Lower leg skin (tissue), 4 donors: ENCODE data around the gene DECR2. TPM values are rescaled to one million over a fixed set of nuclear protein-coding genes. Genes with fewer than 3 reads are reported as not detected.
"Not testable (repeated sequence)": the region's sequence is repeated elsewhere in the genome, so short reads cannot be mapped to it uniquely, and the experiment has no call there.

ENCODE experiments used
- DNase-seq, 2 donors: peaks; one replicate each; pipeline ENCODE4 v3.0.0-alpha.2; 2019; ENCODE audit warnings: low spot score in 2 of 2
- H3K4me3 ChIP-seq: fragments of 200-600 bp; sonication (generic); 2 replicates; pipeline ENCODE4 v1.5.1; 2017; ENCODE audit warnings: mild to moderate bottlenecking, low read depth; ENCODE audit not compliant: poor library complexity, severe bottlenecking
- POLR2A ChIP-seq, 2 donors: fragments of 450-650 bp; IDR thresholded peaks; one replicate each; pipeline ENCODE4 v1.6.1; 2016 to 2017; ENCODE audit warnings: antibody characterized with exemption in 2 of 2, mild to moderate bottlenecking in 1 of 2, moderate library complexity in 1 of 2
- WGBS, 2 donors: methylation state at CpG; one replicate each; pipeline ENCODE4 v1.1.5; 2018; 5-methylcytosine and 5-hydroxymethylcytosine counted together
- intact Hi-C: fragments of 100-400 bp; cut with DNase I; formaldehyde crosslinking; loops from one replicate; pipeline ENCODE4 v1.15.0; 2023; ENCODE audit warnings: low total_unique reads
- total RNA-seq, 4 donors: library from RNA; depleted of rRNA; stranded (reverse); fragments of >200 nt; gene quantifications; one replicate each; pipeline ENCODE4 v1.1.0, GENCODE V29; 2016
- TF ChIP-seq, protein P1 (sequence below), 3 donors: fragments of 450-650 bp; IDR thresholded peaks; one replicate each; pipeline ENCODE4 v1.5.1; 2016; ENCODE audit warnings: antibody characterized with exemption in 3 of 3, mild to moderate bottlenecking in 3 of 3, moderate library complexity in 2 of 3

Gene DECR2
- total RNA-seq, 4 donors from 2014 or later = 14.0 to 21.0 (median 18.8) TPM

DNA sequence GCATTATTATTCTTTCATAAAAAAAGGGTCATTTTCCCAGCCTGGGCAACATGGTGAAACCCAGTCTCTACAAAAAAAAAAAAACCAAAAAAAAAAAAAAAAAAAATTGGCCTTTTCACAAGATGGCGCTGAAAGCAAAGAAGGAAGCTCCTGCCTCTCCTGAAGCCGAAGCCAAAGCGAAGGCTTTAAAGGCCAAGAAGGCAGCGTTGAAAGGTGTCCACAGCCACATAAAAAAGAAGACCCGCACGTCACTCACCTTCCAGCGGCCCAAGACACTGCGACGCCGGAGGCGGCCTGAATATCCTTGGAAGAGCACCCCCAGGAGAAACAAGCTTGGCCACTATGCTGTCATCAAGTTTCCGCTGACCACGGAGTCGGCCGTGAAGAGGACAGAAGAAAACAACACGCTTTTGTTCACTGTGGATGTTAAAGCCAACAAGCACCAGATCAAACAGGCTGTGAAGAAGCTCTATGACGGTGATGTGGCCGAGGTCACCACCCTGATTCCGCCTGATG is 15.0 kb upstream of the DECR2 start:
- intact Hi-C loops = no loop called here
- DNase-seq = no peak
- no peak overlapping the region for H3K4me3 ChIP-seq
- 73 to 83% methylated on average over 19 of the region's 19 CpGs for WGBS, 2 donors
- no peak for TF ChIP-seq POLR2A (IDR thresholded peaks at IDR 0.05)
- TF ChIP-seq, protein P1, sequence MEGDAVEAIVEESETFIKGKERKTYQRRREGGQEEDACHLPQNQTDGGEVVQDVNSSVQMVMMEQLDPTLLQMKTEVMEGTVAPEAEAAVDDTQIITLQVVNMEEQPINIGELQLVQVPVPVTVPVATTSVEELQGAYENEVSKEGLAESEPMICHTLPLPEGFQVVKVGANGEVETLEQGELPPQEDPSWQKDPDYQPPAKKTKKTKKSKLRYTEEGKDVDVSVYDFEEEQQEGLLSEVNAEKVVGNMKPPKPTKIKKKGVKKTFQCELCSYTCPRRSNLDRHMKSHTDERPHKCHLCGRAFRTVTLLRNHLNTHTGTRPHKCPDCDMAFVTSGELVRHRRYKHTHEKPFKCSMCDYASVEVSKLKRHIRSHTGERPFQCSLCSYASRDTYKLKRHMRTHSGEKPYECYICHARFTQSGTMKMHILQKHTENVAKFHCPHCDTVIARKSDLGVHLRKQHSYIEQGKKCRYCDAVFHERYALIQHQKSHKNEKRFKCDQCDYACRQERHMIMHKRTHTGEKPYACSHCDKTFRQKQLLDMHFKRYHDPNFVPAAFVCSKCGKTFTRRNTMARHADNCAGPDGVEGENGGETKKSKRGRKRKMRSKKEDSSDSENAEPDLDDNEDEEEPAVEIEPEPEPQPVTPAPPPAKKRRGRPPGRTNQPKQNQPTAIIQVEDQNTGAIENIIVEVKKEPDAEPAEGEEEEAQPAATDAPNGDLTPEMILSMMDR (IDR thresholded peaks at IDR 0.05) = no peak

DNA sequence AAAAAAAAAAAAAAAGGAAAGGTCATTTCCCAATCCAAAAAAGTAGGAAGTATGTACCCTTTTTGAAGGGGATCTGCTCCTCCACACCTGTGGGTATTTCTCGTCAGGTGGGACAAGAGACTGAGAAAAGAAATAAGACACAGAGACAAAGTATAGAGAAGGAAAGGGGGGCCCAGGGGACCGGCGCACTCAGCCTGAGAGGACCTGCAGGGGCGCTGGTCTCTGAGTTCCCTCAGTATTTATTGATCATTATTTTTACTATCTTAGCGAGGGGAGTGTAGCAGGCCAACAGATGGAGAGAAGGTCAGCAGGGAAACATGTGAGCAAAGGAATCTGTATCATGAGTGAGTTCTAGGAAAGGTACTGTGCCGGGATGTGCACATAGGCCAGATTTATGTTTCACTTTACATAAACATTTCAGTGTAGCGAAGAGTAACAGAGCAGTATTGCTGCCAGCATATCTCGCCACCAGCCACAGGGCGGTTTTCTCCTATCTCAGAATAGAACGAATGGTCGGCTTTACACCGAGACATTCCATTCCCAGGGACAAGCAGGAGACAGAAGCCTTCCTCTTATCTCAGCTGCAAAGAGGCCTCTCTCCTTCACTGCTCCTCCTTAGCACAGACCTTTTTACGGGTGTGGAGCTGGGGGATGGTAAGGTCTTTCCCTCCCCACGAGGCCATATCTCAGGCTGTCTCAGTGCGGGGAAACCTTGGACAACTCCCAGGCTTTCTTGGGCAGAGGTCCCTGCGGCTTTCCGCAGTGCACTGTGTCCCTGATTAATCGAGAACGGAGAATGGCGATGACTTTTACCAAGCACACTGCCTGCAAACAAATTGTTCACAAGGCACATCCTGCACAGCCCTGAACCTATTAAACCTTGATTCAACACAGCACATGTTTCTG is 13.7 kb upstream of the DECR2 start:
- intact Hi-C loops, H3K4me3 ChIP-seq, DNase-seq: not testable (repeated sequence)
- 61 to 67% methylated on average over 20 of the region's 20 CpGs for WGBS, 2 donors

DNA sequence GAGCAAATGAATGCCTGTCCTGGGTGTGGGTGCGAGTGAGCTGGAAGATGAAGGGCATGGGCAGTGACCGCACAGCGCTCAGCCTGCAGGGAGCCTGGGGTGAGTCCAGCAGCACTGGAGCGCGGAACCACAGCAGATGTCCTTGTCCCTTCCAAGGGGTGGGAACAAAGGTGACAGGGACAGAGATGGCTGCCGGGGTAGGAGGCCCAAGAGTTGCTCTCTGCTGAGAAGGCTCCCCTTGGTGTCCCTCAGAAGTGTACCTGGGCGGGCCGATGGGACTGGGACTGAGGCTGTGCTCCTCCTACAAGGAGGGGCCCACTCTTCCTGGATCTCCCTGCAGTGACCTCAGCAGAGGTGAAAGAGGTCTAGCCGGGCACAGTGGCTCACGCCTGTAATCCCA is 12.3 kb upstream of the DECR2 start:
- TF ChIP-seq, protein P1 (IDR thresholded peaks at IDR 0.05) = no peak
- TF ChIP-seq POLR2A (IDR thresholded peaks at IDR 0.05) = no peak
- WGBS, 2 donors = 89 to 98% methylated on average over 10 of the region's 10 CpGs
- intact Hi-C loops = no loop called here
- no peak overlapping the region for H3K4me3 ChIP-seq
- no peak for DNase-seq

DNA sequence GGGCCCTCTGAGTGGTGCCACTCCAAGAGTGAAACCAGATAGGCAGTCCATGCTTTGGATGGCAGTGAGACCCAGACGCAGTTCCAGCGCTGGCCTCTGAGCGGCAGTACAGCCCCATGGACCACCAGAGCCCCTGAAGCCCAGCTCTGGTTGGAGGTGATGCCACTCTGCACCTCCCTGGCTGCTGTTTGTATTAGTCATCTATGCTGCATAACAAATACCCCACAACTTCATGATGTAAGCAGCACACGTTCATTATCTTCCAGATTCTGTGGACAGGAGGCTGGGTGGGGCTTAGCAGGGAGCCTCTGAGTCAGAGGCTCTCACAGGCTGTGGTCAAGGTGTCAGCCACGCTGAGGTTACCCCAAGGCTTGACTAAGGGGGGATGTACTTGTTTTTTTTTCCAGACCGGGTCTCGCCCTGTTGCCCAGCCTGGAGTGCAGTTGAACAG is 9.8 kb upstream of the DECR2 start:
- intact Hi-C loops = no loop called here
- peak in 1 of 2 donors; percentile 90 for DNase-seq
- TF ChIP-seq POLR2A (IDR thresholded peaks at IDR 0.05) = no peak
- TF ChIP-seq, protein P1 (IDR thresholded peaks at IDR 0.05) = no peak
- no peak overlapping the region for H3K4me3 ChIP-seq
- 74 to 75% methylated on average over 7 of the region's 7 CpGs for WGBS, 2 donors

DNA sequence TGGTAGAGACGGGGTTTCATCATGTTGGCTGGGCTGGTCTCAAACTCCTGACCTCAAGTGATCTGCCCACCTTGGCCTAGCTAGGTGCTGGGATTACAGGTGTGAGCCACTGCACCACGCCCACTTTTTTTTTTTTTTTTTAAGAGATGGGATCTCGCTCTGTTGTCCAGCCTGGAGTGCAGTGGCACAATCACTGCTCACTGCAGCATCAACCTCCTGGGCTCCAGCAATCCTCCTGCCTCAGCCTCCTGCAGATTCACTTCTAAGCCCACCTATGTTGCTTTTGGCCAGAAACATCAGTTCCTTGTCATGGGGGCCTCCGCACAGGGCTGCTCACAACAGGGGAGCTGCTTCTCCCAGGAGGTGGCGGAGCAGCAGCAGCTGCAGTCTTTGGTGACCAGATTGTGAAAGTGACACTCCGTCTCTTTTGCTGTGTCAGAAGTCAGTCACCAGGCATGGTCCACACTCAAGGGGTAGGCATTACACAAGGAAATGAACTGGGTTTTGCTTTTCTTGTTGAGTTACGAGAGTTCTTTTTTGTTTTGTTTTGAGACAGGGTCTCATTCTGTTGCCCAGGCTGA is 9.1 kb upstream of the DECR2 start:
- TF ChIP-seq POLR2A (IDR thresholded peaks at IDR 0.05) = no peak
- TF ChIP-seq, protein P1 (IDR thresholded peaks at IDR 0.05) = no peak
- DNase-seq = no peak
- 85 to 94% methylated on average over 7 of the region's 7 CpGs for WGBS, 2 donors
- no peak overlapping the region for H3K4me3 ChIP-seq
- intact Hi-C loops = no loop called here

DNA sequence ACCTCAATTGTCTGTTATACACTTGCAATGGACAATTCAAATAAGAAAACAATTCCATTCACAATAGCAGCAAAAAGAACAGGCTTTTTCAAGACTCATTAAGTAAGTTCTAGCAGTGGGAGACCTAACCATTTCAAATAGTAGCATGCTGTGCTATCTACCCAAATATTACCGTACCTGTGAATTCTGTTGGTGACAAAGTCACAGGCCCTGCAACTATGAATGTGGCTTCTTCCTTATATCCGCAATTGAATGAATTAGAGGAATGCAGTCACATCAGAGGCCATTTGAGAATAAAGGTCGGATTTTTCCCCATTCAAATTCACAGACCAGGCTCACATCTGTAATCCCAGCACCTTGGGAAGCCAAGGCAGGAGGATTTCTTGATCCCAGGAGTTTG is 5.5 kb upstream of the DECR2 start:
- TF ChIP-seq, protein P1 (IDR thresholded peaks at IDR 0.05) = no peak
- no peak for TF ChIP-seq POLR2A (IDR thresholded peaks at IDR 0.05)
- intact Hi-C loops = no loop called here
- DNase-seq = no peak
- WGBS, 2 donors = 29 to 30% methylated on average over 3 of the region's 3 CpGs
- H3K4me3 ChIP-seq = no peak overlapping the region
